BLaER1 (cell line): Measurements from ENCODE around the gene CCNJL.
"Not testable (repeated sequence)": the region's sequence is repeated elsewhere in the genome, so short reads cannot be mapped to it uniquely, and the experiment has no call there.

Source experiments
- H3K27ac ChIP-seq: shearing (Covaris generic); formaldehyde crosslinking; 2 replicates; pipeline ENCODE4 v1.8.1; 2022
- H3K27me3 ChIP-seq: shearing (Covaris generic); formaldehyde crosslinking; 2 replicates; pipeline ENCODE4 v1.8.1; 2022
- H3K36me3 ChIP-seq: shearing (Covaris generic); formaldehyde crosslinking; 2 replicates; pipeline ENCODE4 v1.8.1; 2022
- H3K4me1 ChIP-seq: shearing (Covaris generic); formaldehyde crosslinking; 2 replicates; pipeline ENCODE4 v1.8.1; 2022
- H3K4me2 ChIP-seq: shearing (Covaris generic); formaldehyde crosslinking; 2 replicates; pipeline ENCODE4 v1.8.1; 2022
- H3K4me3 ChIP-seq: shearing (Covaris generic); formaldehyde crosslinking; 2 replicates; pipeline ENCODE4 v1.8.1; 2022
- H3K9ac ChIP-seq: shearing (Covaris generic); formaldehyde crosslinking; 2 replicates; pipeline ENCODE4 v1.8.1; 2022
- H3K9me3 ChIP-seq: shearing (Covaris generic); formaldehyde crosslinking; 2 replicates; pipeline ENCODE4 v1.8.1; 2022
- H4K20me1 ChIP-seq: shearing (Covaris generic); formaldehyde crosslinking; 2 replicates; pipeline ENCODE4 v1.8.1; 2022
- Cebpa-rat ChIP-seq: shearing (Covaris generic); IDR thresholded peaks from 2 replicates; pipeline ENCODE4 v1.8.1; 2022

Gene CCNJL

DNA sequence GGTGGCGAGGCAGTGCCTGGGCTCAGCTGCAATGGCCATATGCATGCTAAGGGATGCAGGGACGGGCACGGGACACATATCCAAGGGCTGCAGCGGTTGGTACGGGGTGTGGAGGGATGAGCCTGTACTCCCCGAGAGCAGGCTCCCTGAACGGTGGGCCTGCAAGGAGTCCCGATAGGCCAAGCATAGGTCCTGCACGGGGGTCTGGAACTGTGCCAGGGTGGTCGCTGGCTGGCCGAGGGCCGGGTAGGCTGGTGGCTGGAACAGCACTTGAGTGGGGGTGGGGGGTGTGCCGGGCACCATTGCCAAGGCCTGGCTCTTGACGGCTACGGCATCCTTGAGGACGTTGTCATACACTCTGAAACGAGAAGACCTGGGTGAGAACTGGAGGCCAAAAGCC is 58.9 kb downstream of the CCNJL start:
- H3K4me3 ChIP-seq, result no peak overlapping the region
- no peaks in the 10 kb centered on the region for H4K20me1 ChIP-seq
- peaks cover 22% of the 10 kb centered on the region; the same call in 1 of the 2 replicates for H3K36me3 ChIP-seq
- H3K9me3 ChIP-seq, result no peaks in the 10 kb centered on the region
- no peak overlapping the region for H3K27ac ChIP-seq
- no peak overlapping the region for H3K4me2 ChIP-seq
- H3K4me1 ChIP-seq, result peaks cover 15% of the 10 kb centered on the region
- no peak for TF ChIP-seq Cebpa-rat
- no peak overlapping the region for H3K9ac ChIP-seq
- no peaks in the 10 kb centered on the region for H3K27me3 ChIP-seq

DNA sequence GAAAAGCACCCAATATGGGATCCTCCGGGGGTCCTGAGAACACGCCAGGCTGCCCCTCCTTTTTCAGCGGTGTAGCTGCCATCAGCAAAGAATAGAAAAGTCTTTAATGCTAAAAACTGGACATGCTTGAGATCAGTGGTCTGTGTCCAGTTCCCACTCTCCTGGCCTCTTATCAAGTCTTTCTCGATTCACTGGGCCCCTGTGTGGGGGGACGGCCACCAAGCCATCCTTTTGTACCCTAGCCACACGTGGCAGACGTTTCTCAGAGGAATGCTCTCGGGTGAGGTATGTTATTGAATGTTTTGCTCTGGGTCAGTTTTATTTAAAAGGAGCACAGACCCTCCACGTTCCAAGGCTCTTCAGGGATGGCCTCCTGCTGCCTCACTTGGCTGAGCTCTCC is 59.4 kb downstream of the CCNJL start:
- TF ChIP-seq Cebpa-rat, result no peak
- Histone ChIP-seq H3K36me3 (peaks cover 22% of the 10 kb centered on the region; the same call in 1 of the 2 replicates), H3K4me3 (no peak overlapping the region), H3K4me1 (peaks cover 21% of the 10 kb centered on the region), H3K27ac (no peak overlapping the region), H3K9ac (no peak overlapping the region), H3K27me3 (no peaks in the 10 kb centered on the region), H3K4me2 (no peak overlapping the region), H4K20me1 (no peaks in the 10 kb centered on the region), H3K9me3 (no peaks in the 10 kb centered on the region)

DNA sequence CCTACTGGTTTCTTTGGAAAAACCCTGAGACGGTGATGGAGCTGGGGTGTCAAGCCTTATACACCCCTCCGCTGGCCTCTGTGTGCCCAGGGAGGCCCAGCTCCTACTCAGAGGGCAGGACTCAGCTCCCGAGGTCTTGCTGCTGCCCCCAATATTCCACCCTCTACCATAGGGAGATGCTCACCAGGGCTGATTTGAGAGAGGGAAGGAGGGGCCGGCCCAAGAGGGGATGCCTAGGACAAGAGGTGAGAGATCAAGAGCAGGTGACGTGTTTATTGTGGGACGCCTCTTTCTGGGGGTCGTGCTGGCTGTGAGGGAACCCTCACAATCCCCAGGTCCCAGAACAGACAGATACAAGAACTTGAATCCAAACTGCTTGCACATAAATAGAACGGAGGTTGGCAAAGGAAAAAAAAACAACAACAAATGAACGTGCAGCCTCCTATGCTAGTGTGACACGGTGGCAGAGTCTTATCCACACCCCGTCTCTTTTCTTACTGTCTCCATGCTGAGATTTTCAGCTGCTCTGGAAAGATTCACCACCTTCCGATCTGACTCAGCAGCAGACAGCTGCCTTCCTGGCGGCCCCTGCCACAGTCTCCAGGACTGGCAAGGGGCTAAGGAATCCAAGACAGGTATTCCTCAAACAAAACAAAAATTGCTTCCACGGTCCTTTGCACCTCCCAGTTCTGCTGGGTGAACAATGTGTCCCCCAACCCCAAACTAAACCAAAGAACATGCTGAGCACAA is 60.8 kb downstream of the CCNJL start:
- Histone ChIP-seq H3K27me3 (no peaks in the 10 kb centered on the region), H3K4me3 (no peak overlapping the region), H3K4me1 (peaks cover 34% of the 10 kb centered on the region), H3K9ac (no peak overlapping the region), H3K36me3 (peaks cover 22% of the 10 kb centered on the region; the same call in 1 of the 2 replicates), H3K9me3 (no peaks in the 10 kb centered on the region), H3K4me2 (no peak overlapping the region), H3K27ac (no peak overlapping the region), H4K20me1 (no peaks in the 10 kb centered on the region)
- TF ChIP-seq Cebpa-rat, result no peak

DNA sequence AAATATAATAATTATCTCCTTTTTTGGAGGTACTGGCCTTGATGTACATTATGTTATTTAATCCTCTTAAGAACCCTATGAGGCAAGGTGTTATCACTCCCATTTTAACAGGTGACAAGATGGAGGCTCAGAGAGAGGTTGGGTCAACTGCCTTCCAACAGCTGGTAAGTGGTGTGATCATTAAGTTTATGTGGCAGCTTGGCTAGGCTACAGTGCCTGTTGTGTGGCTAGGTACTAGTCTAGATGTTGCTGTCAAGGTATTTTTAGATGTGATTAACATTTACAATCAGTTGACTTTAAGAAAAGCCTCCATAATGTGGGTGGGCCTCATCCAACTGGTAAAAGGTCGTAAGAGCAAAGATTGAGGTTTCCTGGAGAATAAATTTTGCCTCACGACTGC is 61.5 kb downstream of the CCNJL start:
- no peaks in the 10 kb centered on the region for H3K27me3 ChIP-seq
- H3K9ac ChIP-seq, result no peak overlapping the region
- peaks cover 22% of the 10 kb centered on the region; the same call in 1 of the 2 replicates for H3K36me3 ChIP-seq
- H4K20me1 ChIP-seq, result no peaks in the 10 kb centered on the region
- H3K4me1 ChIP-seq, result peaks cover 38% of the 10 kb centered on the region
- H3K9me3 ChIP-seq, result no peaks in the 10 kb centered on the region
- H3K4me3 ChIP-seq, result no peak overlapping the region
- no peak for TF ChIP-seq Cebpa-rat
- H3K4me2 ChIP-seq, result no peak overlapping the region
- H3K27ac ChIP-seq, result no peak overlapping the region

DNA sequence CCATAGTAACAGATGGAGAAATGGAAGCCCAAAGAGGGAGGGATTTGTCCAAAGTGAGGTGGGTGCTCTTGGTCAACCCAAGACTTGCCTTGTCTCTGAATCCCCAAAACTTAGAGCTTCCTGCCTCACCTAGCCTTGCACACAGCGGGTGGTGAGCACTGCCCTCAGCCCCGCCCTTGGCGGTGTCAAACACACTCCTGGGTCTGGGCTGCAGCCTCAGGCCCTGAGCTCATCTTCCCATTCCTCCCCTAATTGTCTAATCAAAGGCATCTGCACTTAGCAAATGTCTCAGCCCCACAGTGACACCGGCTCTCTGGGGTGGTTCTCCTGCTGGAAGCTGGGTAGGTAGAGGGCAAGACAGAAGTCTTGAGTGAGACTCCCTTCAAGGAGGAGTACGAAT is 62.1 kb downstream of the CCNJL start:
- Histone ChIP-seq H3K4me2 (no peak overlapping the region), H3K27me3 (no peaks in the 10 kb centered on the region), H4K20me1 (no peaks in the 10 kb centered on the region), H3K9me3 (no peaks in the 10 kb centered on the region), H3K27ac (peak overlapping the region; percentile 18; the same call in 1 of the 2 replicates), H3K4me3 (no peak overlapping the region), H3K36me3 (peaks cover 22% of the 10 kb centered on the region; the same call in 1 of the 2 replicates), H3K4me1 (peaks cover 38% of the 10 kb centered on the region), H3K9ac (no peak overlapping the region)
- no peak for TF ChIP-seq Cebpa-rat

DNA sequence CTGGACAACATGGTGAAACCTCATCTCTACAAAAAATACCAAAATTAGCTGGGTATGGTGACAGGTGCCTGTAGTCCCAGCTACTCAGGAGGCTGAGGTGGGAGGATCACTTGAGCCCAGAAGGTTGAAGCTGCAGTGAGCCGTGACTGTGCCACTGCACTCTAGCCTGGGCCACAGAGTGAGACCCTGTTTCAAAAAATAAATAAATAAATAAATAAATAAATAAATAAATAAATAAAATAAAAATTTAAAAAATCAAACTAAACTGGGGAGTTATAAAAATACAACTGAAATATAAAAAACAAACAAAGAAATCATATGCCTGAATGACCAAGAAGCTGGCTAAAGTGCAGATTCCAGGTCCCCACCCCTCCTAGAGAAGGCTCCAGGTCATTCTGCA is 62.8 kb downstream of the CCNJL start:
- H4K20me1 ChIP-seq, H3K4me3 ChIP-seq, H3K27me3 ChIP-seq, H3K9ac ChIP-seq, H3K27ac ChIP-seq, H3K9me3 ChIP-seq, H3K4me2 ChIP-seq: not testable (repeated sequence)
- Histone ChIP-seq H3K36me3 (peaks cover 19% of the 10 kb centered on the region; the same call in 1 of the 2 replicates), H3K4me1 (peaks cover 38% of the 10 kb centered on the region)

DNA sequence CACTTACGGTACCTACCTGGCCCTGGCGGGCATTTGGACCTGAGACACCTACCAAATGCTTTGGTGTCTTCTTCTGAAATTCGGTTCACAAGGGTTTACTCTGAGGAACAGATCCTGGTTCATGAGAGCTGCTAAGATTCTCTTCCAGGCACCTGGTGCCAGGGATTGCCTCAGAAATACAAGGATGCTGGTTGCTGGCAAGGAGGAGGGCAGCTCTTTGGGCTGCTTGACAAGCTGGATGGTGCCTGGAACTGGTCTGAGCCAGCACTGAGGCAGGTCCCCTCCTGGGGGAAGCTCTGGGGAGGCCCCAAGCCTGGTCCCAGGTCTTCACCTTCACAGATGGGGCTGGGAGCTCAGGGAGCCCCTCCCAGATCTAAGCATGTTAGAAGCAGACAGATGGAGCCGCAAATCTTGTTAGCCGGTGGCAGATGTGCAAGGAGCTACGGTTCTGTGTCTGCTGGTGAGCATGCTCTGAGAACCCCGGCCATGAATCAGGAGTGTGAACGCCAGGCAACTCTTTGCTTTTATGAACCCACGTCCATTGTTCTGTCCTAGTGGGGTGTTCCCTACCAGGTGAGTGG is 66.8 kb downstream of the CCNJL start:
- no peaks in the 10 kb centered on the region for H3K36me3 ChIP-seq
- H3K4me2 ChIP-seq, result no peak overlapping the region
- H4K20me1 ChIP-seq, result no peaks in the 10 kb centered on the region
- TF ChIP-seq Cebpa-rat, result no peak
- H3K27me3 ChIP-seq, result no peaks in the 10 kb centered on the region
- no peaks in the 10 kb centered on the region for H3K9me3 ChIP-seq
- no peak overlapping the region for H3K4me3 ChIP-seq
- no peak overlapping the region for H3K27ac ChIP-seq
- H3K9ac ChIP-seq, result no peak overlapping the region
- H3K4me1 ChIP-seq, result peaks cover 38% of the 10 kb centered on the region

DNA sequence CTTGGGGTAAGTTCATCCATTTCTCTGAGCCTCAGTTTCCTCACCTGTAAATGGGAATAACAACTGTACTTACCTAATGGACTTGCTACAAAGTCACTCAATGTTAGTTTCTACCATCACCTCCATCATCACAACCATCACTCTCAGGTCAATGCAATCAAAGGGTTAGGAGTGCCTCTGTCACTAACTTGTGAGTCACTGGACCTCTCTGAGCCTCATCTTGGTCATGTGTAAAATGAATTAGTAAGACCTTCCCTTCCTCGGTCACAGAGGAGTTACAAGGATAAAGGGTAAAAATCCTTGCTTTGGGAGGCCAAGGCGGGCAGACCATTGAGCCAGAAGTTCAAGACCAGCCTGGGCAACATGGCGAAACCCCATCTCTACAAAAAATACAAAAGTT is 70.2 kb downstream of the CCNJL start:
- no peaks in the 10 kb centered on the region for H3K27me3 ChIP-seq
- H3K27ac ChIP-seq, result no peak overlapping the region
- no peaks in the 10 kb centered on the region for H3K9me3 ChIP-seq
- no peak overlapping the region for H3K4me2 ChIP-seq
- no peak overlapping the region for H3K4me3 ChIP-seq
- TF ChIP-seq Cebpa-rat, result no peak
- peaks cover 9% of the 10 kb centered on the region for H3K4me1 ChIP-seq
- no peaks in the 10 kb centered on the region for H4K20me1 ChIP-seq
- no peak overlapping the region for H3K9ac ChIP-seq
- no peaks in the 10 kb centered on the region for H3K36me3 ChIP-seq

DNA sequence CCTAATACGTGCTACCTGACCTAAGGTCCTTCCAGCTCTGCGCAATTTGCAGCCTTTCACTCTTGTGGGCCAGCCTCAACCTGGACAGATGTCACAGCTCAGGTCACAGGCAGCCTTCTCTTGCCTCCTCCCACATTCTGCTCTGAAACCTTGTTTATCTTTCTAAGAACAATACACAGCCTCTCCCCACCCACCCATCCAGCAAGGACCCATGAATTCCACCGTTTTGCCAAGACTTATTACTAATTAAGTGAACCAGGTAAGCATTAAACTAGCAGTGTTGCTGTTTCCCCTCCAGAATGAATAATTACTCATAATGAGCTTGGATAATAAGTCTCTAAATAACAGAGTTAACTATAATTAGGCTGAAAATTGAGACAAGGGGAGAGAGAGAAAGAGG is 72.0 kb downstream of the CCNJL start:
- TF ChIP-seq Cebpa-rat, result no peak
- Histone ChIP-seq H3K4me2 (no peak overlapping the region), H3K4me3 (no peak overlapping the region), H3K9me3 (no peaks in the 10 kb centered on the region), H3K36me3 (no peaks in the 10 kb centered on the region), H4K20me1 (no peaks in the 10 kb centered on the region), H3K9ac (no peak overlapping the region), H3K4me1 (no peaks in the 10 kb centered on the region), H3K27me3 (no peaks in the 10 kb centered on the region), H3K27ac (no peak overlapping the region)

DNA sequence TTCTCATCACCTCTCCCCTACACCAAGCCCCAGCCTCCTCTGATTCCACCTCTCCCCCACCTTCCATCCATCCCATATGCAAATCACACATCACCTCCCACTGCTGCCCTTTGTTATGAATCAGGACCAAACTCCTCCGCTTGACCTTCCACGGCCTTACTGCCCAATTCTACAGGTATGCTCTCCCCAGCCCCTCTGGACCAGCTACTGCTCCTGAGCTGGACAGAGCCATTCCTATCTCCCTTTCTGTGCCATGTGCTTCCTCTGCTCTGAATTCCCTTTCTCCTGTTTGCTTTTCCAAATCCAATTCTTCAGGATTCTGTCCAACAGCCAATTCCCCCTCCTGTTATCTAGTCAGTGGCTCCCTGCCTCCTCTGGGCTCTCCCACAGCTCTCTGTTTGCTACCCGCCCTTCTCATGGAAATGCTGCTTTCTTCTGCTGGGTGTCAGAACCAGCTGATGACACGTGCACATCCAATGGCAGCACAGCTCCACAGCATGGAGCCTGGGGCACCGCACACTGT is 74.7 kb downstream of the CCNJL start:
- Histone ChIP-seq H3K9me3 (no peaks in the 10 kb centered on the region), H3K36me3 (no peaks in the 10 kb centered on the region), H3K4me2 (no peak overlapping the region), H3K9ac (no peak overlapping the region), H3K27me3 (no peaks in the 10 kb centered on the region), H4K20me1 (no peaks in the 10 kb centered on the region), H3K27ac (no peak overlapping the region), H3K4me1 (no peaks in the 10 kb centered on the region), H3K4me3 (no peak overlapping the region)
- no peak for TF ChIP-seq Cebpa-rat
